Natural killer cell (primary cell): ENCODE results near the gene DHRS7. TPM values are rescaled to one million over a fixed set of nuclear protein-coding genes. Genes with fewer than 3 reads are reported as not detected.

Source experiments
- ATAC-seq, 3 donors: fragments of 150-1000 bp in 2 of 3; fragments of 200-7000 bp in 1 of 3; cut with Tn5 transposase; 1 replicate in 1 of 3; 2 replicates in 2 of 3; pipeline ENCODE4 v1.10.0; 2021; ENCODE audit warnings: mild to moderate bottlenecking in 2 of 3, moderate library complexity in 2 of 3
- DNase-seq, 2 donors: peaks; one replicate each; pipeline versions ENCODE4 v3.0.0 to v3.0.0-alpha.2; 2013 to 2021; ENCODE audit warnings: mixed read lengths in 1 of 2
- H3K27ac ChIP-seq: one replicate; pipeline ENCODE4 v1.5.1; 2013; ENCODE audit warnings: mild to moderate bottlenecking, low read length
- H3K27me3 ChIP-seq: one replicate; pipeline ENCODE4 v1.6.1; 2013; ENCODE audit warnings: low read length; ENCODE audit not compliant: control insufficient read depth, insufficient read depth
- H3K36me3 ChIP-seq: one replicate; pipeline ENCODE4 v1.6.1; 2013; ENCODE audit warnings: low read length; ENCODE audit not compliant: control insufficient read depth, insufficient read depth
- H3K4me1 ChIP-seq: one replicate; pipeline ENCODE4 v1.6.1; 2013; ENCODE audit warnings: low read length; ENCODE audit not compliant: control insufficient read depth, insufficient read depth
- H3K4me3 ChIP-seq: one replicate; pipeline ENCODE4 v1.5.1; 2013; ENCODE audit warnings: low read length
- H3K9me3 ChIP-seq: one replicate; pipeline ENCODE4 v1.6.1; 2013; ENCODE audit warnings: low read length; ENCODE audit not compliant: control insufficient read depth, insufficient read depth
- H3K27ac Mint-ChIP-seq, 2 donors: one replicate each; pipeline ENCODE4 v1.8.0; 2022; ENCODE audit warnings: mild to moderate bottlenecking in 2 of 2, mixed read lengths in 2 of 2, moderate library complexity in 1 of 2
- H3K27me3 Mint-ChIP-seq, 2 donors: one replicate each; pipeline ENCODE4 v1.8.0; 2022; ENCODE audit warnings: low read depth in 2 of 2, mixed read lengths in 2 of 2
- H3K36me3 Mint-ChIP-seq: one replicate; pipeline ENCODE4 v1.8.0; 2022; ENCODE audit warnings: mixed read lengths
- H3K4me1 Mint-ChIP-seq, 2 donors: one replicate each; pipeline ENCODE4 v1.8.0; 2022; ENCODE audit warnings: mixed read lengths in 2 of 2
- H3K4me3 Mint-ChIP-seq: one replicate; pipeline ENCODE4 v1.8.0; 2022; ENCODE audit warnings: mild to moderate bottlenecking, moderate library complexity, mixed read lengths
- H3K9me3 Mint-ChIP-seq, 2 donors: one replicate each; pipeline ENCODE4 v1.8.0; 2022; ENCODE audit warnings: mixed read lengths in 2 of 2
- WGBS: methylation state at CpG from one replicate; pipeline ENCODE4 v1.1.7; 2013; ENCODE audit warnings: missing lambda C conversion rate; ENCODE audit not compliant: insufficient coverage; 5-methylcytosine and 5-hydroxymethylcytosine counted together
- intact Hi-C: fragments of 100-400 bp; cut with micrococcal nuclease; formaldehyde crosslinking; loops from one replicate; pipeline ENCODE4 v1.14.2; 2022
- total RNA-seq, 4 donors: library from RNA; stranded (reverse); fragments of 120-200 nt in 1 of 4; gene quantifications; one replicate each; pipeline versions ENCODE4 v1.2.3 to v1.2.4, GENCODE V29; 2013 to 2022
- TF ChIP-seq, protein P1 (sequence below): fragments of 200-600 bp; IDR thresholded peaks from one replicate; pipeline ENCODE4 v1.8.0; 2022; ENCODE audit warnings: antibody characterized with exemption

The DHRS7 gene
- total RNA-seq, 3 donors from 2014 or later (not counting 1 experiment from before 2014, with no cell fraction given): 115 to 139 (median 126) TPM

DNA sequence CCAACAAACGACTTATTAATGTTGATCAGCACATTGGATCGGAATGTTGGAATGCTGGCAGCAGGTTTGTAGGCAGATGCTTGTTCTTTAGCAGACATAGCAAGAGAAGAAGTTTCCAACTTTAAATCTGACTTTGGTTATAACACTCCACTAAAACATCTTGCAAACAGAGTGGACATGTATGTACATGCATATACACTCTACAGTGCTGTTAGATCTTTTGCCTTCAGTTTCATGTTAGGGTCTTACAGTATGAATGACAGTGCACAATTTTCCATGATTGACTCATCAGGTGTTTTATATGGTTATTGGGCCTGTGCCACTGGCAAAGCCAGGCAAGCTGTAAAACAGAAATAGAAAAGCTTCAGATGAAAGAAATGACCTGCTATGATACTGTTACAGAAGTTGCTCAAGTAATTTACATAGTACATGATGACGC, 14.3 kb upstream of the DHRS7 start:
- 89% methylated on average over 3 of the region's 3 CpGs for WGBS
- no peak overlapping the region for H3K27ac ChIP-seq
- H3K27ac Mint-ChIP-seq: no peak overlapping the region
- H3K4me1 ChIP-seq: peaks cover 6% of the 10 kb centered on the region
- no peak overlapping the region for H3K4me3 Mint-ChIP-seq
- no peaks in the 10 kb centered on the region for H3K9me3 Mint-ChIP-seq
- H3K27me3 ChIP-seq: no peaks in the 10 kb centered on the region
- H3K36me3 ChIP-seq: no peaks in the 10 kb centered on the region
- intact Hi-C loops: no loop called here
- no peak for ATAC-seq
- H3K9me3 ChIP-seq: no peaks in the 10 kb centered on the region
- H3K27me3 Mint-ChIP-seq: no peaks in the 10 kb centered on the region
- H3K4me1 Mint-ChIP-seq: peaks cover 12 to 15% of the 10 kb centered on the region in 2 donors
- no peak overlapping the region for H3K4me3 ChIP-seq
- TF ChIP-seq, protein P1, sequence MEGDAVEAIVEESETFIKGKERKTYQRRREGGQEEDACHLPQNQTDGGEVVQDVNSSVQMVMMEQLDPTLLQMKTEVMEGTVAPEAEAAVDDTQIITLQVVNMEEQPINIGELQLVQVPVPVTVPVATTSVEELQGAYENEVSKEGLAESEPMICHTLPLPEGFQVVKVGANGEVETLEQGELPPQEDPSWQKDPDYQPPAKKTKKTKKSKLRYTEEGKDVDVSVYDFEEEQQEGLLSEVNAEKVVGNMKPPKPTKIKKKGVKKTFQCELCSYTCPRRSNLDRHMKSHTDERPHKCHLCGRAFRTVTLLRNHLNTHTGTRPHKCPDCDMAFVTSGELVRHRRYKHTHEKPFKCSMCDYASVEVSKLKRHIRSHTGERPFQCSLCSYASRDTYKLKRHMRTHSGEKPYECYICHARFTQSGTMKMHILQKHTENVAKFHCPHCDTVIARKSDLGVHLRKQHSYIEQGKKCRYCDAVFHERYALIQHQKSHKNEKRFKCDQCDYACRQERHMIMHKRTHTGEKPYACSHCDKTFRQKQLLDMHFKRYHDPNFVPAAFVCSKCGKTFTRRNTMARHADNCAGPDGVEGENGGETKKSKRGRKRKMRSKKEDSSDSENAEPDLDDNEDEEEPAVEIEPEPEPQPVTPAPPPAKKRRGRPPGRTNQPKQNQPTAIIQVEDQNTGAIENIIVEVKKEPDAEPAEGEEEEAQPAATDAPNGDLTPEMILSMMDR: no peak
- no peak for DNase-seq
- H3K36me3 Mint-ChIP-seq: no peaks in the 10 kb centered on the region

- Mint-ChIP-seq H3K36me3 (no peaks in the 10 kb centered on the region), H3K27me3 (no peaks in the 10 kb centered on the region), H3K4me3 (no peak overlapping the region), H3K4me1 (peaks cover 9 to 11% of the 10 kb centered on the region in 2 donors), H3K27ac (no peak overlapping the region), H3K9me3 (no peaks in the 10 kb centered on the region)
- H3K27ac ChIP-seq: no peak overlapping the region
- H3K36me3 ChIP-seq: no peaks in the 10 kb centered on the region
- no peak overlapping the region for H3K4me3 ChIP-seq
- H3K9me3 ChIP-seq: no peaks in the 10 kb centered on the region
- DNase-seq (no peak), ATAC-seq (no peak)
- no CpG with 5 or more reads among the region's 1 CpG for WGBS
- intact Hi-C loops: no loop called here
- peaks cover 6% of the 10 kb centered on the region for H3K4me1 ChIP-seq
- TF ChIP-seq, protein P1: no peak
- no peaks in the 10 kb centered on the region for H3K27me3 ChIP-seq
Measured at GRCh38 chr14:60178820-60179219, 13.6 kb upstream of the DHRS7 start.

DNA sequence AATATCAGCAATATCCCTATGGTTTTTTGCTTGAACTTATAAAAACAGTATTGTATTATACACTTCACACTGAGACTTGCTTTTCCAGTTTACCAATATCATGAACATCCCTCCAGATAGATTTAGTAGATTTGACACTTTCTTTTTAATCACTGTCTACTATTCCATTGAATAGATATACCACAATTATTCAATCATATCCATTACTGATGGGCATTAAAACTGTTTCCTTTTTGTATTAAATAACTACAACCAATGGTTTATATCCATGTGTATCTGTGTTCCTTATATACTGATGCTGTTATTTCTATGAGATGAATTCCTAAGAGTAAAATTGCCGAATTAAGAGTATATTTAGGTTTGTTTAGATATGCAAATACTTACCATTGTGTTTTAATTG, 13.0 kb upstream of the DHRS7 start:
- H3K27ac ChIP-seq: no peak overlapping the region
- TF ChIP-seq, protein P1: no peak
- ATAC-seq (no peak), DNase-seq (no peak)
- intact Hi-C loops: no loop called here
- H3K4me1 ChIP-seq: peaks cover 2% of the 10 kb centered on the region
- H3K4me1 Mint-ChIP-seq: peaks cover 2 to 4% of the 10 kb centered on the region in 2 donors
- H3K27ac Mint-ChIP-seq: no peak overlapping the region
- no peak overlapping the region for H3K4me3 ChIP-seq
- no peaks in the 10 kb centered on the region for H3K27me3 ChIP-seq
- H3K4me3 Mint-ChIP-seq: no peak overlapping the region
- no peaks in the 10 kb centered on the region for H3K9me3 ChIP-seq
- H3K27me3 Mint-ChIP-seq: no peaks in the 10 kb centered on the region
- no CpG with 5 or more reads among the region's 1 CpG for WGBS
- no peaks in the 10 kb centered on the region for H3K9me3 Mint-ChIP-seq
- H3K36me3 ChIP-seq: no peaks in the 10 kb centered on the region
- H3K36me3 Mint-ChIP-seq: no peaks in the 10 kb centered on the region

DNA sequence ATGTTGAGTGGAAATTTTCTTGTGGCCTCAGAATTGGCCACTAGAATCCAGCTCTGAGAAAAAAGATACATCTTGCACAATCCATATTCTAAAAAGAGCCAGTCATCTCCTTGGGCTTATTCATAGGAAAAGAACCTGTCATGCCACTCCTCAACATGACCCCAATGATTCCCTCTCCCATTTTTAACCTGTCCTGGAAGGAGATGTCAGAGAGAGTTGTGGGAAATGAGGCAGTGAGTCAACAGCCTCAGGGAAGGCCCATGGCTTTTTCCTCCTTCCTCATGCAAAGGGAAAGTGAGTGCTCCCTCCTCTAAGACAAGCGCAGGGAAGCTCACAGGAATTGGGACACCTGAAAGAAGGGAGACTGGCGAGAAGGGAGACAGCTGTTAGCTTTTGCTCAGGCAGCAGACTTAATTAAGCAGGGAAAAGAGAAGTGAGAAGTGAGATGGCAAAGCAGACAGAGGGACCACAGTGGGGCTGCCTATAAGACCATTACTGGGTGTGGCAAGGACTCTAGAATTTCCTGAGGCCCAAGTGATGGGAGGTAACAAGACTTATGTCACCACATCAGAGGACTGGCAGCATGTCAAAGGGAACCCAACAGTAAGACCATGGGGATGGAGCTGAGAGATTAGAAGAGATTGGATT, 10.2 kb upstream of the DHRS7 start:
- no peaks in the 10 kb centered on the region for H3K36me3 Mint-ChIP-seq

More for the DNA sequence above, 10.2 kb upstream of the DHRS7 start:
- ATAC-seq (no peak), DNase-seq (no peak)
- H3K9me3 ChIP-seq: no peaks in the 10 kb centered on the region
- H3K9me3 Mint-ChIP-seq: no peaks in the 10 kb centered on the region
- no peaks in the 10 kb centered on the region for H3K27me3 Mint-ChIP-seq
- no peaks in the 10 kb centered on the region for H3K36me3 ChIP-seq
- H3K27ac Mint-ChIP-seq: no peak overlapping the region
- no peak overlapping the region for H3K27ac ChIP-seq
- TF ChIP-seq, protein P1: no peak
- no peak overlapping the region for H3K4me3 ChIP-seq
- H3K4me3 Mint-ChIP-seq: no peak overlapping the region
- WGBS: 81% methylated on average over 2 of the region's 2 CpGs
- intact Hi-C loops: no loop called here
- H3K4me1 Mint-ChIP-seq: no peaks in the 10 kb centered on the region
- no peaks in the 10 kb centered on the region for H3K27me3 ChIP-seq
- no peaks in the 10 kb centered on the region for H3K4me1 ChIP-seq
